SK-N-SH (cell line): ENCODE results near the gene PRPH. TPM values are rescaled to one million over a fixed set of nuclear protein-coding genes. Genes with fewer than 3 reads are reported as not detected.

ENCODE experiments used
- CTCF ChIA-PET: fragments of 300-600, 350-600 bp; formaldehyde crosslinking; extraction: SDS; loops from one replicate; lab custom pipeline; 2021; lab: Yijun Ruan, JAX
- POLR2A ChIA-PET: fragments of 350-600 bp; sonication (Branson Sonifier 250); formaldehyde crosslinking; extraction: SDS; loops from one replicate; lab custom pipeline; 2020; ENCODE audit warnings: antibody characterized with exemption, inconsistent platforms; lab: Yijun Ruan, JAX
- DNase-seq: peaks from one replicate; pipeline ENCODE4 v3.0.0; 2012
- H2AFZ ChIP-seq: fragments of 200-600 bp; sonication (generic); 2 replicates; pipeline ENCODE4 v1.8.1; 2016; ENCODE audit warnings: antibody characterized with exemption, mild to moderate bottlenecking, low read depth
- H3F3A ChIP-seq: fragments of 200-600 bp; sonication (generic); replicated peaks from 2 replicates; pipeline ENCODE3; 2016; ENCODE audit warnings: antibody characterized with exemption, mild to moderate bottlenecking; ENCODE audit not compliant: insufficient read depth
- H3K27ac ChIP-seq, 2 experiments: fragments of 200-500 bp in 1 of 2; fragments of 200-600 bp in 1 of 2; sonication (Bioruptor generic) in 1 of 2; sonication (generic), shearing (Covaris generic) in 1 of 2; 2 replicates each; pipeline versions ENCODE4 v1.5.1 to v1.6.1; 2014 to 2016; ENCODE audit warnings: low read depth in 2 of 2, inconsistent platforms in 1 of 2, low read length in 1 of 2, mild to moderate bottlenecking in 1 of 2, mixed read lengths in 1 of 2
- H3K27me3 ChIP-seq: fragments of 200-600 bp; sonication (generic), shearing (Covaris generic); 2 replicates; pipeline ENCODE4 v1.6.1; 2016; ENCODE audit warnings: mixed run types; ENCODE audit not compliant: insufficient read depth
- H3K36me3 ChIP-seq, 2 experiments: fragments of 200-500 bp in 1 of 2; fragments of 200-600 bp in 1 of 2; sonication (Bioruptor generic) in 1 of 2; sonication (generic) in 1 of 2; replicated peaks in 1 of 2; 2 replicates each; pipeline versions ENCODE3 to v1.5.1; 2014 to 2016; ENCODE audit warnings: low read length in 1 of 2, mild to moderate bottlenecking in 1 of 2; ENCODE audit not compliant: insufficient read depth in 2 of 2, control insufficient read depth in 1 of 2
- H3K4me1 ChIP-seq, 2 experiments: fragments of 200-500 bp in 1 of 2; fragments of 200-600 bp in 1 of 2; sonication (Bioruptor generic) in 1 of 2; sonication (generic), shearing (Covaris generic) in 1 of 2; 2 replicates each; pipeline versions ENCODE4 v1.5.1 to v1.6.1; 2014 to 2016; ENCODE audit warnings: low read depth in 1 of 2, low read length in 1 of 2, mixed run types in 1 of 2; ENCODE audit not compliant: insufficient read depth in 2 of 2, control insufficient read depth in 1 of 2
- H3K4me2 ChIP-seq: fragments of 200-600 bp; sonication (generic), shearing (Covaris generic); 2 replicates; pipeline ENCODE4 v1.6.1; 2017; ENCODE audit warnings: mixed run types
- H3K4me3 ChIP-seq, 2 experiments: fragments of 200-500 bp in 1 of 2; fragments of 200-600 bp in 1 of 2; sonication (Bioruptor generic) in 1 of 2; sonication (generic), shearing (Covaris generic) in 1 of 2; 2 replicates each; pipeline versions ENCODE4 v1.5.1 to v1.8.1; 2014 to 2016; ENCODE audit warnings: low read depth in 2 of 2, inconsistent platforms in 1 of 2, low read length in 1 of 2, mild to moderate bottlenecking in 1 of 2, mixed read lengths in 1 of 2, moderate library complexity in 1 of 2
- H3K79me2 ChIP-seq: fragments of 200-600 bp; sonication (generic); 2 replicates; pipeline ENCODE4 v1.8.1; 2017; ENCODE audit warnings: mild to moderate bottlenecking; ENCODE audit not compliant: insufficient read depth
- H3K9ac ChIP-seq: fragments of 200-600 bp; sonication (generic); 2 replicates; pipeline ENCODE4 v1.6.1; 2017; ENCODE audit warnings: mixed run types
- H3K9me2 ChIP-seq: fragments of 200-600 bp; sonication (generic); 2 replicates; pipeline ENCODE4 v1.6.1; 2017; ENCODE audit warnings: mixed run types
- H3K9me3 ChIP-seq: fragments of 200-600 bp; sonication (generic); 2 replicates; pipeline ENCODE4 v1.6.1; 2017; ENCODE audit warnings: mixed run types, mild to moderate bottlenecking, moderate library complexity
- H4K20me1 ChIP-seq: fragments of 200-600 bp; sonication (generic); 2 replicates; pipeline ENCODE4 v1.6.1; 2017; ENCODE audit warnings: mild to moderate bottlenecking, mixed run types; ENCODE audit not compliant: insufficient read depth
- CTCF ChIP-seq: fragments of 200-600 bp; sonication (generic); IDR thresholded peaks from 2 replicates; pipeline ENCODE4 v1.6.1; 2017; ENCODE audit warnings: antibody characterized with exemption, mild to moderate bottlenecking, moderate library complexity
- ELF1 ChIP-seq: IDR thresholded peaks from 2 replicates; pipeline ENCODE4 v1.4.0; 2012
- EP300 ChIP-seq, 2 experiments: IDR thresholded peaks; 2 replicates each; pipeline versions ENCODE4 v1.4.0 to v1.6.1; 2012; ENCODE audit warnings: borderline replicate concordance in 1 of 2, low read depth in 1 of 2, low read length in 1 of 2
- EZH2phosphoT487 ChIP-seq: fragments of 200-600 bp; sonication (generic); IDR thresholded peaks from 2 replicates; pipeline ENCODE4 v1.6.1; 2017; ENCODE audit warnings: low read depth, mixed run types, mild to moderate bottlenecking, antibody characterized with exemption, moderate library complexity, borderline replicate concordance
- FOXM1 ChIP-seq: IDR thresholded peaks from 2 replicates; pipeline ENCODE4 v1.4.0; 2012; ENCODE audit warnings: low read depth, mild to moderate bottlenecking
- GABPA ChIP-seq: IDR thresholded peaks from 2 replicates; pipeline ENCODE4 v1.4.0; 2012; ENCODE audit warnings: low read depth, mild to moderate bottlenecking
- GATA2 ChIP-seq: sonication (generic); formaldehyde crosslinking; IDR thresholded peaks from 2 replicates; pipeline ENCODE4 v1.5.0; 2020; ENCODE audit warnings: mild to moderate bottlenecking, missing genetic modification reagents
- IRF3 ChIP-seq: fragments of 150-350 bp; IDR thresholded peaks from 2 replicates; pipeline ENCODE4 v1.6.1; 2016; ENCODE audit warnings: mild to moderate bottlenecking, low read depth, low read length
- NRF1 ChIP-seq: IDR thresholded peaks from 2 replicates; pipeline ENCODE4 v1.6.1; 2012; ENCODE audit warnings: low read depth, mild to moderate bottlenecking, low read length
- PBX3 ChIP-seq: IDR thresholded peaks from 2 replicates; pipeline ENCODE4; 2012
- POLR2AphosphoS5 ChIP-seq: IDR thresholded peaks from 2 replicates; pipeline ENCODE4 v1.6.1; 2012; ENCODE audit warnings: low read depth, low read length
- RAD21 ChIP-seq: IDR thresholded peaks from 2 replicates; pipeline ENCODE4 v1.6.1; 2012; ENCODE audit warnings: mild to moderate bottlenecking, low read length
- RCOR1 ChIP-seq: fragments of 150-350 bp; IDR thresholded peaks from 2 replicates; pipeline ENCODE4 v1.6.1; 2017; ENCODE audit warnings: antibody characterized with exemption, low read length
- RFX5 ChIP-seq: IDR thresholded peaks from 2 replicates; pipeline ENCODE4 v1.6.1; 2012; ENCODE audit warnings: mild to moderate bottlenecking, improper control_type of control experiment, low read length
- RXRA ChIP-seq: IDR thresholded peaks from 2 replicates; pipeline ENCODE4 v1.4.0; 2012; ENCODE audit warnings: low read depth, mild to moderate bottlenecking, borderline replicate concordance
- SMC3 ChIP-seq: IDR thresholded peaks from 2 replicates; pipeline ENCODE4 v1.6.1; 2012; ENCODE audit warnings: low read depth, low read length, improper control_type of control experiment
- TAF1 ChIP-seq: IDR thresholded peaks from 2 replicates; pipeline ENCODE4 v1.6.1; 2012; ENCODE audit warnings: low read depth, mild to moderate bottlenecking, low read length, moderate library complexity, borderline replicate concordance
- TCF12 ChIP-seq: IDR thresholded peaks from 2 replicates; pipeline ENCODE4 v1.4.0; 2012
- TEAD4 ChIP-seq: IDR thresholded peaks from 2 replicates; pipeline ENCODE4 v1.4.0; 2012; ENCODE audit warnings: mild to moderate bottlenecking, borderline replicate concordance; ENCODE audit not compliant: insufficient read depth
- YY1 ChIP-seq: IDR thresholded peaks from 2 replicates; pipeline ENCODE4 v1.4.0; 2012; ENCODE audit warnings: low read depth, mild to moderate bottlenecking
- WGBS: methylation state at CpG from one replicate; pipeline ENCODE4 v1.1.6; 2017; ENCODE audit warnings: low lambda C conversion rate; 5-methylcytosine and 5-hydroxymethylcytosine counted together
- polyA plus RNA-seq, 3 experiments: library from polyadenylated mRNA; depleted of rRNA; stranded (reverse); fragments of >200 nt; gene quantifications; 2 replicates each; pipeline ENCODE4 v1.2.3, GENCODE V29; 2012

The PRPH gene
- polyA plus RNA-seq, 1 of the 3 experiments (the other 2 are of a cell fraction), result 1.9 TPM

GRCh38 chr12:49273726-49274395, 21.1 kb upstream of the PRPH start:
- no peaks in the 10 kb centered on the region for H3K9me2 ChIP-seq
- POLR2A ChIA-PET, result no interaction called here
- TF ChIP-seq TCF12, result no peak
- TF ChIP-seq EP300 (IDR thresholded peaks at IDR 0.05; ENCODE audit: borderline replicate concordance in 1 of 2, low read depth in 1 of 2, low read length in 1 of 2), result no peak
- TF ChIP-seq RXRA, result no peak
- no peak for TF ChIP-seq TEAD4
- TF ChIP-seq FOXM1, result no peak
- no peak for TF ChIP-seq RAD21
- no peak for TF ChIP-seq RFX5
- TF ChIP-seq CTCF, result no peak
- TF ChIP-seq SMC3, result no peak
- no peak for TF ChIP-seq YY1
- no peak for TF ChIP-seq PBX3
- no peak for TF ChIP-seq EZH2phosphoT487
- no peak for TF ChIP-seq POLR2AphosphoS5
- no peak for TF ChIP-seq IRF3
- TF ChIP-seq TAF1, result no peak
- no peak for TF ChIP-seq GABPA
- no peak for TF ChIP-seq NRF1
- no peak for TF ChIP-seq ELF1
- TF ChIP-seq GATA2 (CRISPR knock-in tag), result no peak
- TF ChIP-seq RCOR1, result no peak
- TF ChIP-seq, all 33 proteins: peak for 0
- DNase-seq, result no peak
- H3K36me3 ChIP-seq, result no peaks in the 10 kb centered on the region
- CTCF ChIA-PET, result interaction anchor here (0.6 to 3.4 kb wide), 6 partner anchors 14 to 85 kb away, joined by 3 to 16 read pairs (median 4); no protein-coding TSS in a partner anchor
- no peaks in the 10 kb centered on the region for H3K79me2 ChIP-seq
- H3K9me3 ChIP-seq, result no peaks in the 10 kb centered on the region
- H2AFZ ChIP-seq, result no peak overlapping the region
- no peaks in the 10 kb centered on the region for H3K27me3 ChIP-seq
- H4K20me1 ChIP-seq, result no peaks in the 10 kb centered on the region
- no peak overlapping the region for H3K4me2 ChIP-seq
- H3F3A ChIP-seq, result peaks cover 12% of the 10 kb centered on the region
- H3K9ac ChIP-seq, result no peak overlapping the region
- peaks cover 12 to 13% of the 10 kb centered on the region in 2 experiments; a peak in 3 of 4 replicates for H3K4me1 ChIP-seq
- no peak overlapping the region for H3K4me3 ChIP-seq
- no peak overlapping the region for H3K27ac ChIP-seq
- 78% methylated on average over 6 of the region's 6 CpGs for WGBS
